Cardiac fibroblast (primary cell): Measurements from ENCODE around the gene DAAM1.

Source experiments
- DNase-seq, 2 donors: peaks; one replicate each; pipeline versions ENCODE4 v3.0.0 to v3.0.0-alpha.2; 2010; ENCODE audit warnings: low read depth in 2 of 2
- H3K4me3 ChIP-seq, 2 donors: replicated peaks in 1 of 2; 1 replicate in 1 of 2; 2 replicates in 1 of 2; pipeline ENCODE4 v1.5.1; 2011; ENCODE audit warnings: low read depth in 2 of 2, low read length in 2 of 2, mild to moderate bottlenecking in 2 of 2, moderate library complexity in 1 of 2
- CTCF ChIP-seq: IDR thresholded peaks from one replicate; pipeline ENCODE4 v1.5.1; 2011; ENCODE audit warnings: low read depth, mild to moderate bottlenecking, low read length, inconsistent platforms

Gene DAAM1

GRCh38 chr14:59247801-59248584 is 59.5 kb downstream of the DAAM1 start:
- TF ChIP-seq CTCF: no peak
- no peak for DNase-seq
- no peak overlapping the region for H3K4me3 ChIP-seq

DNA sequence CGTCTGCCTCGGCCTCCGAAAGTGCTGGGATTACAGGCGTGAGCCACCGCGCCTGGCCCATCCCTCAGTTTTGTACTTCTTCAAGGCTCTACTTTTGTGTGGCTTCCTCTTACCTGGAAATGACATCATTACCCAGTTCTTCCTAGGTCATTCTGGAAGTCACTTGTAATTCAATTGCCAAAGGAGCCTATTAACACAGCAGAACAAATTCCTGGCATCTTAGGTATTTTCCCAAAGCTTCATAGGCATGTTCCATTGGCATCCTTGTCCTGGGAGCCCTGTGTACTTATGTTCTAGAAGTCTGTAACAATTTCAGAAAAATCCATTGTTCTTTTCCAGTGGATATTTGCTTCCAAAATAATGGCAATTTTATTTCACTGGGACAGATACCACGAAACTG is 60.6 kb downstream of the DAAM1 start:
- DNase-seq: peak; percentile 19 to 26
- no peak for TF ChIP-seq CTCF
- H3K4me3 ChIP-seq: no peak overlapping the region

- no peak for TF ChIP-seq CTCF
- DNase-seq: peak; percentile 45 to 85
- H3K4me3 ChIP-seq: no peak overlapping the region
Observed at GRCh38 chr14:59251811-59252771, 63.6 kb downstream of the DAAM1 start.

GRCh38 chr14:59252772-59253500 is 64.5 kb downstream of the DAAM1 start:
- peak in 1 of 2 donors; percentile 82 for DNase-seq
- H3K4me3 ChIP-seq: no peak overlapping the region
- TF ChIP-seq CTCF: no peak

DNA sequence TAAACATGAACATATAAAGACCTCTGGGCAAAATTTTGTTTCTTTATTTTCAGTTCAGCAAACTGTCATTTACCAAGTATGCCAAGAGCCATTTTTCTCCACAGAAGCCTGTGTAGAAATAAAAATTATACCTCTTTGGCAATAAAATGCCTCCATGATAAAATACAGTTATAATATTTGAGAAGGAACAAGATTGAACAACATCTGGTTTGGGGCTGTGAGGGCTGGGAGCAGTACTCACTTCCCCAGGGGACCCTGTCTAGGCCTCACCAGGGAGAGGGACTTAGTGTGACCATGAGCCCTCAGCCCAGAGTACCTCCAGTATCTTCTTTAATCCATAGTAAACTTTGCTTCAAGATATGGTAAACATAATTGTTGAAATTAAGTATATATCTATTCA is 65.1 kb downstream of the DAAM1 start:
- TF ChIP-seq CTCF: no peak
- no peak overlapping the region for H3K4me3 ChIP-seq
- DNase-seq: no peak

GRCh38 chr14:59254146-59254910 is 65.9 kb downstream of the DAAM1 start:
- TF ChIP-seq CTCF: no peak
- H3K4me3 ChIP-seq: peak overlapping the region in 1 of 2 donors; percentile 2
- peak; percentile 91 to 95 for DNase-seq
